ENCODE measurements around the gene ROBO3.

DNA sequence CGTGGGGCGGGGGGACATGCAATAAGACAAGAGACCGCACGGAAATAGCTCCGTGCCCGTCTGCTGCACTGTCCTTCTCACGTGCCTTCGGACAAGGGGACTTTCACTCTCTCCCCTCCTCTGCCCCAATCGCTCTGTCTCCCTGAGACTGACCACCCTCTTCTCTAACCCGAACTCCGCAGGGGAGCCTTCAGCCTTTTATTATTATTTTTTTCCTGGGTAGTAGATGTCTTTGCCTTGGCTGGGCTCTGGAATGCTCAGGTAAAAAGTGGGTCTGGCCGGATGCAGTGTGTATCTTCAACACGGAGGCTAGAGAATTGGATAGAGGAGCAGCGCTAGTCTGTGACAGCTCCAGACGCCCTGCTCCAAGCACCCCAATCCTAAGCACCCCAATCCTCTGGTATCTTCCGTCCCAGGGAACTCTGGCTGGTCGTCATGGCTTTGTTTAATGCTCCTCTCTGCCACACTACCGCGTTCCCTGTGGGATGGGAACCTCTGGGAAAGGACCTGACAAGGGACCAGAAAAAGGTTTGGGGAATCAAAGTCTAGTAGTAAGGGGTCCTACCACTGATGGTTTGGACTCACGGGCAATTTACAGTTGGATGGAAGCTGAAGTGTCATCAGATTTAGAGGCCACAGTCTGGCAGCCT, 25.1 kb upstream of the ROBO3 start:
- TF ChIP-seq, protein P1, sequence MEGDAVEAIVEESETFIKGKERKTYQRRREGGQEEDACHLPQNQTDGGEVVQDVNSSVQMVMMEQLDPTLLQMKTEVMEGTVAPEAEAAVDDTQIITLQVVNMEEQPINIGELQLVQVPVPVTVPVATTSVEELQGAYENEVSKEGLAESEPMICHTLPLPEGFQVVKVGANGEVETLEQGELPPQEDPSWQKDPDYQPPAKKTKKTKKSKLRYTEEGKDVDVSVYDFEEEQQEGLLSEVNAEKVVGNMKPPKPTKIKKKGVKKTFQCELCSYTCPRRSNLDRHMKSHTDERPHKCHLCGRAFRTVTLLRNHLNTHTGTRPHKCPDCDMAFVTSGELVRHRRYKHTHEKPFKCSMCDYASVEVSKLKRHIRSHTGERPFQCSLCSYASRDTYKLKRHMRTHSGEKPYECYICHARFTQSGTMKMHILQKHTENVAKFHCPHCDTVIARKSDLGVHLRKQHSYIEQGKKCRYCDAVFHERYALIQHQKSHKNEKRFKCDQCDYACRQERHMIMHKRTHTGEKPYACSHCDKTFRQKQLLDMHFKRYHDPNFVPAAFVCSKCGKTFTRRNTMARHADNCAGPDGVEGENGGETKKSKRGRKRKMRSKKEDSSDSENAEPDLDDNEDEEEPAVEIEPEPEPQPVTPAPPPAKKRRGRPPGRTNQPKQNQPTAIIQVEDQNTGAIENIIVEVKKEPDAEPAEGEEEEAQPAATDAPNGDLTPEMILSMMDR (IDR thresholded peaks at IDR 0.05): no peak
- no peak for TF ChIP-seq EZH2 (IDR thresholded peaks at IDR 0.05; ENCODE audit: borderline replicate concordance, insufficient read depth, low read depth, low read length, poor library complexity, severe bottlenecking)
